OCI-LY1 (cell line): ENCODE measurements around the gene SHROOM3.

Experiments
- H2AFZ ChIP-seq: fragments of 200-600 bp; sonication (generic), shearing (Covaris generic); 2 replicates; pipeline ENCODE4 v1.6.0; 2014; ENCODE audit warnings: antibody characterized with exemption, mild to moderate bottlenecking, low read length
- H3F3A ChIP-seq: fragments of 200-600 bp; sonication (generic), shearing (Covaris generic); 2 replicates; pipeline ENCODE4 v1.6.0; 2014; ENCODE audit warnings: mild to moderate bottlenecking, antibody characterized with exemption, low read length, moderate library complexity; ENCODE audit not compliant: insufficient read depth
- H3K27ac ChIP-seq: fragments of 200-600 bp; sonication (generic); 2 replicates; pipeline ENCODE4 v1.5.1; 2014; ENCODE audit warnings: low read length, mixed run types, mild to moderate bottlenecking, low read depth; ENCODE audit not compliant: poor library complexity, severe bottlenecking
- H3K27me3 ChIP-seq: fragments of 200-600 bp; sonication (generic); 2 replicates; pipeline ENCODE4 v1.6.0; 2014; ENCODE audit warnings: antibody characterized with exemption, mild to moderate bottlenecking, low read length, moderate library complexity; ENCODE audit not compliant: insufficient read depth
- H3K36me3 ChIP-seq: fragments of 200-600 bp; sonication (generic); 2 replicates; pipeline ENCODE4 v1.6.1; 2014; ENCODE audit warnings: mild to moderate bottlenecking, antibody characterized with exemption, low read length, moderate library complexity, mixed read lengths; ENCODE audit not compliant: insufficient read depth
- H3K4me1 ChIP-seq: fragments of 200-600 bp; sonication (generic); 2 replicates; pipeline ENCODE4 v1.5.1; 2014; ENCODE audit warnings: mild to moderate bottlenecking, low read length, moderate library complexity; ENCODE audit not compliant: insufficient read depth, severe bottlenecking
- H3K4me2 ChIP-seq: fragments of 200-600 bp; sonication (generic), shearing (Covaris generic); 2 replicates; pipeline ENCODE4 v1.6.1; 2014; ENCODE audit warnings: low read length
- H3K4me3 ChIP-seq: fragments of 200-600 bp; sonication (generic); 2 replicates; pipeline ENCODE4 v1.5.1; 2014; ENCODE audit warnings: low read length, low read depth, mild to moderate bottlenecking, mixed read lengths; ENCODE audit not compliant: poor library complexity, severe bottlenecking
- H3K79me2 ChIP-seq: fragments of 200-600 bp; shearing (Covaris generic); 2 replicates; pipeline ENCODE4 v1.6.1; 2016; ENCODE audit warnings: mixed run types, low read length, mixed read lengths; ENCODE audit not compliant: insufficient read depth
- H3K9ac ChIP-seq: fragments of 200-600 bp; sonication (generic), shearing (Covaris generic); 2 replicates; pipeline ENCODE4 v1.6.1; 2014; ENCODE audit warnings: mild to moderate bottlenecking, low read length, mixed read lengths
- H3K9me2 ChIP-seq: fragments of 200-600 bp; sonication (generic), shearing (Covaris generic); 2 replicates; pipeline ENCODE4 v1.6.1; 2014; ENCODE audit warnings: low read depth, mild to moderate bottlenecking, low read length, mixed read lengths
- H3K9me3 ChIP-seq: fragments of 200-600 bp; shearing (Covaris generic); 2 replicates; pipeline ENCODE4 v1.6.1; 2014; ENCODE audit warnings: low read length, mixed read lengths
- H4K20me1 ChIP-seq: fragments of 200-600 bp; sonication (generic), shearing (Covaris generic); 2 replicates; pipeline ENCODE4 v1.6.0; 2016; ENCODE audit warnings: mild to moderate bottlenecking, low read length; ENCODE audit not compliant: insufficient read depth
- EZH2 ChIP-seq: fragments of 200-600 bp; sonication (generic), shearing (Covaris generic); IDR thresholded peaks from 2 replicates; pipeline ENCODE4 v1.8.0; 2017; ENCODE audit warnings: borderline replicate concordance, mixed run types, mild to moderate bottlenecking, antibody characterized with exemption, low read length, moderate library complexity, mixed read lengths
- TF ChIP-seq, protein P1 (sequence below): fragments of 200-600 bp; sonication (generic), shearing (Covaris generic); IDR thresholded peaks from 2 replicates; pipeline ENCODE4 v1.5.1; 2017; ENCODE audit warnings: mild to moderate bottlenecking, antibody characterized with exemption, low read length, moderate library complexity, mixed read lengths

SHROOM3 gene

GRCh38 chr4:76525751-76526150 lies 90.7 kb downstream of the SHROOM3 start:
- no peak overlapping the region for H2AFZ ChIP-seq
- no peaks in the 10 kb centered on the region for H3K27me3 ChIP-seq
- no peaks in the 10 kb centered on the region for H3F3A ChIP-seq
- H3K9ac ChIP-seq, result no peak overlapping the region
- no peaks in the 10 kb centered on the region for H3K79me2 ChIP-seq
- H3K27ac ChIP-seq, result no peak overlapping the region
- H3K4me2 ChIP-seq, result no peak overlapping the region
- H3K4me3 ChIP-seq, result no peak overlapping the region
- TF ChIP-seq, protein P1, sequence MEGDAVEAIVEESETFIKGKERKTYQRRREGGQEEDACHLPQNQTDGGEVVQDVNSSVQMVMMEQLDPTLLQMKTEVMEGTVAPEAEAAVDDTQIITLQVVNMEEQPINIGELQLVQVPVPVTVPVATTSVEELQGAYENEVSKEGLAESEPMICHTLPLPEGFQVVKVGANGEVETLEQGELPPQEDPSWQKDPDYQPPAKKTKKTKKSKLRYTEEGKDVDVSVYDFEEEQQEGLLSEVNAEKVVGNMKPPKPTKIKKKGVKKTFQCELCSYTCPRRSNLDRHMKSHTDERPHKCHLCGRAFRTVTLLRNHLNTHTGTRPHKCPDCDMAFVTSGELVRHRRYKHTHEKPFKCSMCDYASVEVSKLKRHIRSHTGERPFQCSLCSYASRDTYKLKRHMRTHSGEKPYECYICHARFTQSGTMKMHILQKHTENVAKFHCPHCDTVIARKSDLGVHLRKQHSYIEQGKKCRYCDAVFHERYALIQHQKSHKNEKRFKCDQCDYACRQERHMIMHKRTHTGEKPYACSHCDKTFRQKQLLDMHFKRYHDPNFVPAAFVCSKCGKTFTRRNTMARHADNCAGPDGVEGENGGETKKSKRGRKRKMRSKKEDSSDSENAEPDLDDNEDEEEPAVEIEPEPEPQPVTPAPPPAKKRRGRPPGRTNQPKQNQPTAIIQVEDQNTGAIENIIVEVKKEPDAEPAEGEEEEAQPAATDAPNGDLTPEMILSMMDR, result no peak
- TF ChIP-seq EZH2, result no peak
- H3K4me1 ChIP-seq, result no peaks in the 10 kb centered on the region
- H3K36me3 ChIP-seq, result no peaks in the 10 kb centered on the region
- no peaks in the 10 kb centered on the region for H4K20me1 ChIP-seq
- no peaks in the 10 kb centered on the region for H3K9me3 ChIP-seq
- no peaks in the 10 kb centered on the region for H3K9me2 ChIP-seq

DNA sequence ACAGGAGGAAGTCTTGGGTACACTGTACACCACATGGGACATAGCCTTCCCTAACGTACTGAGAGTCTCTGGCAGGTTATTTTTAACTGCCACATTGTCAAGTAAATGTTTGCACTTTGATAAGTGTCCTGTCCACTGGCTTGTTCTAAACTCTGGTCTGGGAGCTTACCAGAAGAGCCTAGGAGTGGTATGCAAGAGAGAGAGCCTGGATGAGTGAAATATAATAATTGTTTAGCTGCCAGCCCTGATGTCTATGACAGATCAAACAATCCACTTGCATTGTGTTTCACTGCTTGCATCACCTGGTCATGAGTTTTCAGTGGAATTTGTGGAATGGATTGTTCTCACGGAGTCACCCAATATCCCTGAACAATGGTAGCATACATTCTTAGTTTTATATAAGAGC lies 91.6 kb downstream of the SHROOM3 start:
- H2AFZ ChIP-seq, result no peak overlapping the region
- no peak overlapping the region for H3K4me3 ChIP-seq
- no peak overlapping the region for H3K27ac ChIP-seq
- no peaks in the 10 kb centered on the region for H3F3A ChIP-seq
- H3K9me3 ChIP-seq, result no peaks in the 10 kb centered on the region
- H3K36me3 ChIP-seq, result no peaks in the 10 kb centered on the region
- H3K9ac ChIP-seq, result no peak overlapping the region
- H3K9me2 ChIP-seq, result no peaks in the 10 kb centered on the region
- no peaks in the 10 kb centered on the region for H3K79me2 ChIP-seq
- no peaks in the 10 kb centered on the region for H3K4me1 ChIP-seq
- no peaks in the 10 kb centered on the region for H4K20me1 ChIP-seq
- TF ChIP-seq EZH2, result no peak
- TF ChIP-seq, protein P1, result no peak
- no peaks in the 10 kb centered on the region for H3K27me3 ChIP-seq
- H3K4me2 ChIP-seq, result no peak overlapping the region

DNA sequence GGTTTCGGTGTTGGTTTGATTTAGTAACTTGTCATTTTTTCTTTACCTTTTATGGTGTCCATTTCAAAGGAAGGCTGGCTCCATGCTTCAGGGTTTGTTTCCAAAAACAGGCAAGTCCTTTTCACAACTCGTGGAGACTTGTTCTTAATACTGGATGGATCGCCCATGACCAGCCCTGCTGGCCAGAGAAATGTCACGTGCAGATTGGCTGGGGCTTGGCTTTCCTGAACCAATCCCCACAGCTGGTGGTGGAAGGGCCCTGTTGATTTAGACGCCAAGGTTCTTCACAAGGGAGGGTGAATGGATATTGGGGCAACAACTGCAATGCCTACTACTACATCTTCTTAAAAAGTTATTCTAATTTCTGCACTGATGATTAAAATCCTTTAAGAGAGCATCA lies 92.6 kb downstream of the SHROOM3 start:
- H3K27ac ChIP-seq, result no peak overlapping the region
- no peaks in the 10 kb centered on the region for H3F3A ChIP-seq
- H3K27me3 ChIP-seq, result no peaks in the 10 kb centered on the region
- no peaks in the 10 kb centered on the region for H3K4me1 ChIP-seq
- H3K9me2 ChIP-seq, result no peaks in the 10 kb centered on the region
- H3K9ac ChIP-seq, result no peak overlapping the region
- no peak overlapping the region for H3K4me2 ChIP-seq
- no peaks in the 10 kb centered on the region for H3K36me3 ChIP-seq
- H3K79me2 ChIP-seq, result no peaks in the 10 kb centered on the region
- H3K9me3 ChIP-seq, result no peaks in the 10 kb centered on the region
- no peak overlapping the region for H2AFZ ChIP-seq
- TF ChIP-seq EZH2, result no peak
- TF ChIP-seq, protein P1, result no peak
- no peaks in the 10 kb centered on the region for H4K20me1 ChIP-seq
- no peak overlapping the region for H3K4me3 ChIP-seq
